Nephron (organoid): Measurements from ENCODE around the gene MAMDC4.
"Not testable (repeated sequence)": the region's sequence is repeated elsewhere in the genome, so short reads cannot be mapped to it uniquely, and the experiment has no call there.

Source experiments
- H3K27ac Mint-ChIP-seq, 3 experiments: 2 replicates each; pipeline ENCODE4 v1.8.0; 2020; ENCODE audit warnings: mixed read lengths in 3 of 3, mild to moderate bottlenecking in 2 of 3, moderate library complexity in 1 of 3
- H3K27me3 Mint-ChIP-seq: 2 replicates; pipeline ENCODE4 v1.8.0; 2021; ENCODE audit warnings: low read depth, mild to moderate bottlenecking, moderate library complexity, mixed read lengths
- H3K36me3 Mint-ChIP-seq: 2 replicates; pipeline ENCODE4 v1.8.0; 2020; ENCODE audit warnings: low read depth, mixed read lengths
- H3K4me1 Mint-ChIP-seq: 2 replicates; pipeline ENCODE4 v1.8.0; 2020; ENCODE audit warnings: mixed read lengths
- H3K4me3 Mint-ChIP-seq, 3 experiments: 2 replicates each; pipeline ENCODE4 v1.8.0; 2020; ENCODE audit warnings: mild to moderate bottlenecking in 3 of 3, mixed read lengths in 3 of 3, moderate library complexity in 2 of 3
- H3K9me3 Mint-ChIP-seq: 2 replicates; pipeline ENCODE4 v1.8.0; 2020; ENCODE audit warnings: mixed read lengths
- CTCF ChIP-seq, 3 experiments: fragments of 200-600 bp; sonication (generic); IDR thresholded peaks; one replicate each; pipeline ENCODE4 v1.5.0; 2021; ENCODE audit warnings: antibody characterized with exemption in 3 of 3; ENCODE audit not compliant: unreplicated experiment in 3 of 3

MAMDC4 gene

GRCh38 chr9:136838314-136839228 is 13.6 kb upstream of the MAMDC4 start:
- Mint-ChIP-seq H3K9me3 (no peaks in the 10 kb centered on the region), H3K27ac (no peak overlapping the region), H3K27me3 (no peaks in the 10 kb centered on the region), H3K4me1 (peaks cover 29% of the 10 kb centered on the region), H3K36me3 (peaks cover 6% of the 10 kb centered on the region), H3K4me3 (no peak overlapping the region)
- TF ChIP-seq CTCF (IDR thresholded peaks at IDR 0.05; ENCODE audit: unreplicated experiment in 3 of 3) = no peak

- Mint-ChIP-seq H3K9me3 (no peaks in the 10 kb centered on the region), H3K4me1 (peaks cover 25% of the 10 kb centered on the region), H3K36me3 (no peaks in the 10 kb centered on the region), H3K27ac (peak overlapping the region; percentile 62 to 66 (median 65)), H3K27me3 (no peaks in the 10 kb centered on the region), H3K4me3 (peak overlapping the region; percentile 7 to 62 (median 56))
- no peak for TF ChIP-seq CTCF (IDR thresholded peaks at IDR 0.05; ENCODE audit: unreplicated experiment in 3 of 3)
Measured at GRCh38 chr9:136839229-136840139, 12.7 kb upstream of the MAMDC4 start.

- no peak for TF ChIP-seq CTCF (IDR thresholded peaks at IDR 0.05; ENCODE audit: unreplicated experiment in 3 of 3)
- no peaks in the 10 kb centered on the region for H3K9me3 Mint-ChIP-seq
- peak overlapping the region; percentile 65 to 66 (median 66) for H3K27ac Mint-ChIP-seq
- H3K4me1 Mint-ChIP-seq = peaks cover 25% of the 10 kb centered on the region
- peak overlapping the region; percentile 7 to 62 (median 56) for H3K4me3 Mint-ChIP-seq
- H3K36me3 Mint-ChIP-seq = no peaks in the 10 kb centered on the region
- H3K27me3 Mint-ChIP-seq = no peaks in the 10 kb centered on the region
Measured at GRCh38 chr9:136840140-136840876, 11.8 kb upstream of the MAMDC4 start.

- Mint-ChIP-seq H3K4me1 (peaks cover 25% of the 10 kb centered on the region), H3K27ac (peak overlapping the region; percentile 66 to 80 (median 66)), H3K36me3 (no peaks in the 10 kb centered on the region), H3K9me3 (no peaks in the 10 kb centered on the region), H3K27me3 (no peaks in the 10 kb centered on the region), H3K4me3 (peak overlapping the region; percentile 50 to 82 (median 51))
- no peak for TF ChIP-seq CTCF (IDR thresholded peaks at IDR 0.05; ENCODE audit: unreplicated experiment in 3 of 3)
Measured at GRCh38 chr9:136840877-136841645, 11.1 kb upstream of the MAMDC4 start.

- H3K36me3 Mint-ChIP-seq = not testable (repeated sequence)
Measured at GRCh38 chr9:136841646-136842379, 10.3 kb upstream of the MAMDC4 start.

More at GRCh38 chr9:136841646-136842379, 10.3 kb upstream of the MAMDC4 start:
- H3K27me3 Mint-ChIP-seq, H3K9me3 Mint-ChIP-seq: not testable (repeated sequence)
- H3K4me3 Mint-ChIP-seq = peak overlapping the region; percentile 78 to 82 (median 80)
- H3K27ac Mint-ChIP-seq = peak overlapping the region; percentile 66 to 80 (median 68)
- H3K4me1 Mint-ChIP-seq = peaks cover 25% of the 10 kb centered on the region
